NB4 (cell line): ENCODE measurements around the gene ICAM3.
A peak's percentile ranks its signal among the peaks of the same experiment; 100 is the strongest.
"Not testable (repeated sequence)": the region's sequence is repeated elsewhere in the genome, so short reads cannot be mapped to it uniquely, and the experiment has no call there.

Experiments
- DNase-seq: peaks from one replicate; pipeline ENCODE4 v3.0.0; 2010; ENCODE audit warnings: low read depth
- H3K4me3 ChIP-seq: one replicate; pipeline ENCODE4 v1.5.1; 2011; ENCODE audit warnings: mild to moderate bottlenecking, low read depth, low read length, moderate library complexity
- CTCF ChIP-seq: IDR thresholded peaks from one replicate; pipeline ENCODE4 v1.5.1; 2012; ENCODE audit warnings: low read depth, low read length
- MAX ChIP-seq: IDR thresholded peaks from 2 replicates; pipeline ENCODE4 v1.6.1; 2011; ENCODE audit warnings: low read depth, low read length
- MYC ChIP-seq: IDR thresholded peaks from 2 replicates; pipeline ENCODE4 v1.6.1; 2011; ENCODE audit warnings: low read depth, low read length
- POLR2A ChIP-seq: IDR thresholded peaks from 2 replicates; pipeline ENCODE4 v1.6.1; 2011; ENCODE audit warnings: mild to moderate bottlenecking; ENCODE audit not compliant: insufficient read length; ENCODE audit errors: extremely low read depth

The ICAM3 gene

GRCh38 chr19:10352764-10353671 lies 13.6 kb upstream of the ICAM3 start:
- H3K4me3 ChIP-seq, result no peak overlapping the region
- peak; percentile 70 for DNase-seq

GRCh38 chr19:10346509-10346908 lies 7.1 kb upstream of the ICAM3 start:
- TF ChIP-seq MAX (no peak), MYC (no peak), CTCF (no peak), POLR2A (no peak)
- peak overlapping the region; percentile 1 for H3K4me3 ChIP-seq
- DNase-seq, result peak; percentile 100

More at GRCh38 chr19:10352764-10353671, 13.6 kb upstream of the ICAM3 start:
- TF ChIP-seq MAX (0 out of 2 replicates have a peak, but pooled peaks have one; percentile 8), POLR2A (no peak)

GRCh38 chr19:10344780-10345179 lies 5.4 kb upstream of the ICAM3 start:
- TF ChIP-seq MYC, result no peak
- no peak for TF ChIP-seq MAX
- no peak for TF ChIP-seq POLR2A
- no peak for TF ChIP-seq CTCF
- DNase-seq, result no peak

GRCh38 chr19:10343495-10343894 lies 4.1 kb upstream of the ICAM3 start:
- no peak for DNase-seq
- TF ChIP-seq POLR2A (no peak), MYC (no peak), MAX (no peak), CTCF (no peak)
- no peak overlapping the region for H3K4me3 ChIP-seq

More at GRCh38 chr19:10344780-10345179, 5.4 kb upstream of the ICAM3 start:
- H3K4me3 ChIP-seq, result no peak overlapping the region

GRCh38 chr19:10339977-10340376 lies 553 bp upstream of the ICAM3 start:
- no peak for DNase-seq
- no peak for TF ChIP-seq MYC
- TF ChIP-seq MAX, result no peak
- TF ChIP-seq POLR2A, result no peak
- TF ChIP-seq CTCF, result no peak
- H3K4me3 ChIP-seq, result peak overlapping the region; percentile 48

- DNase-seq, result no peak
- H3K4me3 ChIP-seq, result peak overlapping the region; percentile 48
- TF ChIP-seq MAX (no peak), POLR2A (no peak), MYC (no peak)
These were observed 484 bp downstream of the ICAM3 start for GRCh38 chr19:10338940-10339339.

GRCh38 chr19:10336725-10337124 lies 2.7 kb downstream of the ICAM3 start:
- not testable (repeated sequence) for DNase-seq, H3K4me3 ChIP-seq
